PC-3 (cell line): Measurements from ENCODE around the gene PODNL1.

Source experiments
- CTCF ChIP-seq: fragments of 300-600 bp; sonication (generic); conservative IDR thresholded peaks from 2 replicates; pipeline ENCODE4 v1.5.1; 2017; ENCODE audit warnings: antibody characterized with exemption, low read depth, mild to moderate bottlenecking, low read length
- EZH2 ChIP-seq: fragments of 300-600 bp; sonication (generic); IDR thresholded peaks from one replicate; pipeline ENCODE4 v1.6.1; 2017; ENCODE audit warnings: antibody characterized with exemption, mild to moderate bottlenecking, low read length; ENCODE audit not compliant: unreplicated experiment

- TF ChIP-seq EZH2 (no peak), CTCF (no peak)
Observed at GRCh38 chr19:13885826-13886365, 52.3 kb downstream of the PODNL1 start.
